HepG2 (cell line): ENCODE measurements around the gene FCRLA. TPM values are rescaled to one million over a fixed set of nuclear protein-coding genes. Genes with fewer than 3 reads are reported as not detected.

ENCODE experiments used
- CBX5 ChIP-seq: sonication (generic); formaldehyde crosslinking; IDR thresholded peaks from 2 replicates; pipeline ENCODE4 v1.4.0; 2020; ENCODE audit warnings: missing genetic modification reagents, borderline replicate concordance
- ETV6 ChIP-seq: sonication (generic); formaldehyde crosslinking; conservative IDR thresholded peaks from 2 replicates; pipeline ENCODE4 v1.4.0; 2020; ENCODE audit warnings: missing genetic modification reagents
- KLF9 ChIP-seq: IDR thresholded peaks from 2 replicates; pipeline ENCODE4 v1.6.1; 2016; ENCODE audit warnings: low read depth
- MAF1 ChIP-seq: sonication (generic); formaldehyde crosslinking; IDR thresholded peaks from 2 replicates; pipeline ENCODE4 v1.5.0; 2020; ENCODE audit warnings: missing genetic modification reagents, borderline replicate concordance
- NCOR1 ChIP-seq: fragments of 200-600 bp; sonication (generic); IDR thresholded peaks from 2 replicates; pipeline ENCODE4 v1.7.0; 2017; ENCODE audit warnings: antibody characterized with exemption, low read length, borderline replicate concordance
- RBM22 ChIP-seq: fragments of 200-400 bp; formaldehyde crosslinking; optimal IDR thresholded peaks from 2 replicates; pipeline ENCODE3; 2017; ENCODE audit warnings: mild to moderate bottlenecking, low read length, moderate library complexity
- SAFB2 ChIP-seq: sonication (generic); formaldehyde crosslinking; IDR thresholded peaks from 2 replicates; pipeline ENCODE4 v1.5.1; 2020; ENCODE audit warnings: missing genetic modification reagents, low read depth, mild to moderate bottlenecking, borderline replicate concordance
- SP140L ChIP-seq: sonication (generic); formaldehyde crosslinking; IDR thresholded peaks from 2 replicates; pipeline ENCODE4 v1.4.0; 2020; ENCODE audit warnings: missing genetic modification reagents, borderline replicate concordance
- ZFP82 ChIP-seq: sonication (generic); formaldehyde crosslinking; IDR thresholded peaks from 2 replicates; pipeline ENCODE4 v1.5.1; 2020; ENCODE audit warnings: mild to moderate bottlenecking, missing genetic modification reagents, borderline replicate concordance
- ZMYM2 ChIP-seq: sonication (generic); formaldehyde crosslinking; IDR thresholded peaks from 2 replicates; pipeline ENCODE4 v1.8.0; 2022; ENCODE audit warnings: mild to moderate bottlenecking, missing genetic modification reagents
- ZNF136 ChIP-seq: sonication (generic); formaldehyde crosslinking; IDR thresholded peaks from 2 replicates; pipeline ENCODE4 v1.8.1; 2022; ENCODE audit warnings: low read depth, mild to moderate bottlenecking, moderate library complexity, missing genetic modification reagents
- ZNF24 ChIP-seq: fragments of 450-650 bp; IDR thresholded peaks from 2 replicates; pipeline ENCODE4 v1.6.1; 2017; ENCODE audit warnings: antibody characterized with exemption, mild to moderate bottlenecking
- ZNF607 ChIP-seq: sonication (generic); formaldehyde crosslinking; IDR thresholded peaks from 2 replicates; pipeline ENCODE4 v1.5.1; 2020; ENCODE audit warnings: missing genetic modification reagents, mild to moderate bottlenecking, borderline replicate concordance
- ZNF776 ChIP-seq: sonication (generic); formaldehyde crosslinking; IDR thresholded peaks from 2 replicates; pipeline ENCODE4 v1.4.0; 2020; ENCODE audit warnings: mild to moderate bottlenecking, missing genetic modification reagents
- ZSCAN30 ChIP-seq: sonication (generic); formaldehyde crosslinking; IDR thresholded peaks from 2 replicates; pipeline ENCODE4 v1.5.0; 2020; ENCODE audit warnings: mild to moderate bottlenecking, missing genetic modification reagents
- polyA plus RNA-seq, 8 experiments: library from polyadenylated mRNA; depleted of rRNA in 3 of 8; stranded (reverse) in 7 of 8; unstranded in 1 of 8; fragments of >200 nt; fragmentation: Illumina TruSeq in 4 of 8; extraction: Trizol in 4 of 8; gene quantifications; 2 replicates each; pipeline versions ENCODE4 v1.2.1 to v1.2.3, GENCODE V29; 2011 to 2016; ENCODE audit warnings: low read depth in 4 of 8, missing spikeins in 1 of 8, mixed read lengths in 1 of 8; ENCODE audit not compliant: insufficient read depth in 1 of 8
- total RNA-seq, 5 experiments: library from RNA; depleted of rRNA; stranded (reverse); fragments of >200 nt; fragmentation: Illumina TruSeq; extraction: Trizol; gene quantifications; 2 replicates each; pipeline ENCODE4 v1.2.3, GENCODE V29; 2016; ENCODE audit warnings: low read depth in 1 of 5
- TF ChIP-seq, protein P1 (sequence below): sonication (generic); formaldehyde crosslinking; IDR thresholded peaks from 2 replicates; pipeline ENCODE4 v1.8.1; 2023; ENCODE audit warnings: mild to moderate bottlenecking, inconsistent platforms, moderate library complexity, missing genetic modification reagents, borderline replicate concordance
- TF ChIP-seq, protein P2 (sequence below): sonication (generic); formaldehyde crosslinking; IDR thresholded peaks from 2 replicates; pipeline ENCODE4 v1.8.0; 2022; ENCODE audit warnings: mild to moderate bottlenecking, missing genetic modification reagents
- TF ChIP-seq, protein P3 (sequence below): sonication (generic); formaldehyde crosslinking; IDR thresholded peaks from 2 replicates; pipeline ENCODE4 v1.4.0; 2020; ENCODE audit warnings: missing genetic modification reagents, low read depth, mild to moderate bottlenecking, borderline replicate concordance
- TF ChIP-seq, protein P4 (sequence below): sonication (generic); formaldehyde crosslinking; IDR thresholded peaks from 2 replicates; pipeline ENCODE4 v1.4.0; 2020; ENCODE audit warnings: missing genetic modification reagents

The FCRLA gene
- total and polyA plus RNA-seq, 2 of the 13 experiments (the other 11 are each of a cell fraction or from before 2014, with no cell fraction given): not detected

DNA sequence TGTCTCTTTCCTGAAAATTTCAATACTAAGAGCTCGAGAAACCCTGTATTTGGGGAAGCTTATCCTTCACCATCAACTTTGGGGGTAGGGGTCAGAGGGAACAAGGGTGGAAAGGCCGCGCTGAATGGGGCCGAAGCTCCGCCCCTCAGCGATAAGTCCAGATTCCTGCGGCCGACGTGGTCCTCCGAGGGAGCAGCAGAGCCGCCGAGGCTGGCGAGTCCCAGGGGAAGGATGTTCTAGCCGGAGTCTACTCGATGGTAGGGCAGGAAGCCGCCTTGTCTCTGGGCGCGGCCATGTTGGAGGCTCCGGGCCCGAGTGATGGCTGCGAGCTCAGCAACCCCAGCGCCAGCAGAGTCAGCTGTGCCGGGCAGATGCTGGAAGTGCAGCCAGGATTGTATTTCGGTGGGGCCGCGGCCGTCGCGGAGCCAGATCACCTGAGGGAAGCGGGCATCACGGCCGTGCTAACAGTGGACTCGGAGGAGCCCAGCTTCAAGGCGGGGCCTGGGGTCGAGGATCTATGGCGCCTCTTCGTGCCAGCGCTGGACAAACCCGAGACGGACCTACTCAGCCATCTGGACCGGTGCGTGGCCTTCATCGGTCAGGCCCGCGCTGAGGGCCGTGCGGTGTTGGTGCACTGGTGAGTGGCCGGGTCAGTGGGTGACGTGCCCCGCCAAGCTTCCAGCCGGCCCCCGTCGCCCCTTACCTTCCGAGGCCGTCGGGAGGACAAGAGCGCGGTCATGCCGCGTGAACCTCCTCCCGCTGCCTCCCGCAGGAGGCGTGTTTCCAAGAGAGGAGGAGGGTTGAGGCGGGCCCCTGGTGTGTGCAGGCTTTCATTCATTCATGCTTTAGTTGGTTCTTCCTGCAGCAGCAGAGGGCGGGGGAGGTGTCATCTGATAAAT is 42.7 kb downstream of the FCRLA start, which contains the start of gene DUSP12 (continued):
- no peak for TF ChIP-seq ZSCAN30 (CRISPR knock-in tag)
- TF ChIP-seq ZNF136 (CRISPR knock-in tag): no peak
- TF ChIP-seq, protein P1, sequence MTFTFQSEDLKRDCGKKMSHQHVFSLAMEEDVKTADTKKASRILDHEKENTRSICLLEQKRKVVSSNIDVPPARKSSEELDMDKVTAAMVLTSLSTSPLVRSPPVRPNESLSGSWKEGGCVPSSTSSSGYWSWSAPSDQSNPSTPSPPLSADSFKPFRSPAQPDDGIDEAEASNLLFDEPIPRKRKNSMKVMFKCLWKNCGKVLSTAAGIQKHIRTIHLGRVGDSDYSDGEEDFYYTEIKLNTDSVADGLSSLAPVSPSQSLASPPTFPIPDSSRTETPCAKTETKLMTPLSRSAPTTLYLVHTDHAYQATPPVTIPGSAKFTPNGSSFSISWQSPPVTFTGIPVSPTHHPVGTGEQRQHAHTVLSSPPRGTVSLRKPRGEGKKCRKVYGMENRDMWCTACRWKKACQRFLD (CRISPR knock-in tag): no peak; the same call in 1 of the 2 replicates
- no peak for TF ChIP-seq SP140L (CRISPR knock-in tag)
- no peak for TF ChIP-seq NCOR1
- no peak for TF ChIP-seq ZMYM2 (CRISPR knock-in tag)
- TF ChIP-seq, protein P2, sequence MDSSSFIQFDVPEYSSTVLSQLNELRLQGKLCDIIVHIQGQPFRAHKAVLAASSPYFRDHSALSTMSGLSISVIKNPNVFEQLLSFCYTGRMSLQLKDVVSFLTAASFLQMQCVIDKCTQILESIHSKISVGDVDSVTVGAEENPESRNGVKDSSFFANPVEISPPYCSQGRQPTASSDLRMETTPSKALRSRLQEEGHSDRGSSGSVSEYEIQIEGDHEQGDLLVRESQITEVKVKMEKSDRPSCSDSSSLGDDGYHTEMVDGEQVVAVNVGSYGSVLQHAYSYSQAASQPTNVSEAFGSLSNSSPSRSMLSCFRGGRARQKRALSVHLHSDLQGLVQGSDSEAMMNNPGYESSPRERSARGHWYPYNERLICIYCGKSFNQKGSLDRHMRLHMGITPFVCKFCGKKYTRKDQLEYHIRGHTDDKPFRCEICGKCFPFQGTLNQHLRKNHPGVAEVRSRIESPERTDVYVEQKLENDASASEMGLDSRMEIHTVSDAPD (CRISPR knock-in tag): no peak
- peak; percentile 91; the same call in 1 of the 2 replicates for TF ChIP-seq SAFB2 (CRISPR knock-in tag)
- 0 out of 2 replicates have a peak, but pooled peaks have one; percentile 64 for TF ChIP-seq KLF9
- no peak for TF ChIP-seq ZNF24
- TF ChIP-seq RBM22: no peak
- peak; percentile 63; the same call in 1 of the 2 replicates for TF ChIP-seq CBX5
- TF ChIP-seq ETV6 (CRISPR knock-in tag): peak; percentile 38; the same call in 1 of the 2 replicates
- TF ChIP-seq, protein P3, sequence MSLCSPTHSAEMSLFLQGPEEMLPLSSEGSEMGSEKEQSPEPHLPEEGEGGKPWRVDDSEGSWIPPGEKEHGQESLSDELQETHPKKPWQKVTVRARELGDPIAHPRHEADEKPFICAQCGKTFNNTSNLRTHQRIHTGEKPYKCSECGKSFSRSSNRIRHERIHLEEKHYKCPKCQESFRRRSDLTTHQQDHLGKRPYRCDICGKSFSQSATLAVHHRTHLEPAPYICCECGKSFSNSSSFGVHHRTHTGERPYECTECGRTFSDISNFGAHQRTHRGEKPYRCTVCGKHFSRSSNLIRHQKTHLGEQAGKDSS (CRISPR knock-in tag): peak; percentile 35; the same call in 1 of the 2 replicates
- peak; percentile 80; the same call in 1 of the 2 replicates for TF ChIP-seq ZFP82 (CRISPR knock-in tag)
- TF ChIP-seq ZNF776 (CRISPR knock-in tag): peak; percentile 78
- no peak for TF ChIP-seq MAF1
- TF ChIP-seq, protein P4, sequence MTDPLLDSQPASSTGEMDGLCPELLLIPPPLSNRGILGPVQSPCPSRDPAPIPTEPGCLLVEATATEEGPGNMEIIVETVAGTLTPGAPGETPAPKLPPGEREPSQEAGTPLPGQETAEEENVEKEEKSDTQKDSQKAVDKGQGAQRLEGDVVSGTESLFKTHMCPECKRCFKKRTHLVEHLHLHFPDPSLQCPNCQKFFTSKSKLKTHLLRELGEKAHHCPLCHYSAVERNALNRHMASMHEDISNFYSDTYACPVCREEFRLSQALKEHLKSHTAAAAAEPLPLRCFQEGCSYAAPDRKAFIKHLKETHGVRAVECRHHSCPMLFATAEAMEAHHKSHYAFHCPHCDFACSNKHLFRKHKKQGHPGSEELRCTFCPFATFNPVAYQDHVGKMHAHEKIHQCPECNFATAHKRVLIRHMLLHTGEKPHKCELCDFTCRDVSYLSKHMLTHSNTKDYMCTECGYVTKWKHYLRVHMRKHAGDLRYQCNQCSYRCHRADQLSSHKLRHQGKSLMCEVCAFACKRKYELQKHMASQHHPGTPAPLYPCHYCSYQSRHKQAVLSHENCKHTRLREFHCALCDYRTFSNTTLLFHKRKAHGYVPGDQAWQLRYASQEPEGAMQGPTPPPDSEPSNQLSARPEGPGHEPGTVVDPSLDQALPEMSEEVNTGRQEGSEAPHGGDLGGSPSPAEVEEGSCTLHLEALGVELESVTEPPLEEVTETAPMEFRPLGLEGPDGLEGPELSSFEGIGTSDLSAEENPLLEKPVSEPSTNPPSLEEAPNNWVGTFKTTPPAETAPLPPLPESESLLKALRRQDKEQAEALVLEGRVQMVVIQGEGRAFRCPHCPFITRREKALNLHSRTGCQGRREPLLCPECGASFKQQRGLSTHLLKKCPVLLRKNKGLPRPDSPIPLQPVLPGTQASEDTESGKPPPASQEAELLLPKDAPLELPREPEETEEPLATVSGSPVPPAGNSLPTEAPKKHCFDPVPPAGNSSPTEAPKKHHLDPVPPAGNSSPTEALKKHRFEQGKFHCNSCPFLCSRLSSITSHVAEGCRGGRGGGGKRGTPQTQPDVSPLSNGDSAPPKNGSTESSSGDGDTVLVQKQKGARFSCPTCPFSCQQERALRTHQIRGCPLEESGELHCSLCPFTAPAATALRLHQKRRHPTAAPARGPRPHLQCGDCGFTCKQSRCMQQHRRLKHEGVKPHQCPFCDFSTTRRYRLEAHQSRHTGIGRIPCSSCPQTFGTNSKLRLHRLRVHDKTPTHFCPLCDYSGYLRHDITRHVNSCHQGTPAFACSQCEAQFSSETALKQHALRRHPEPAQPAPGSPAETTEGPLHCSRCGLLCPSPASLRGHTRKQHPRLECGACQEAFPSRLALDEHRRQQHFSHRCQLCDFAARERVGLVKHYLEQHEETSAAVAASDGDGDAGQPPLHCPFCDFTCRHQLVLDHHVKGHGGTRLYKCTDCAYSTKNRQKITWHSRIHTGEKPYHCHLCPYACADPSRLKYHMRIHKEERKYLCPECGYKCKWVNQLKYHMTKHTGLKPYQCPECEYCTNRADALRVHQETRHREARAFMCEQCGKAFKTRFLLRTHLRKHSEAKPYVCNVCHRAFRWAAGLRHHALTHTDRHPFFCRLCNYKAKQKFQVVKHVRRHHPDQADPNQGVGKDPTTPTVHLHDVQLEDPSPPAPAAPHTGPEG: 0 out of 2 replicates have a peak, but pooled peaks have one; percentile 25
- TF ChIP-seq ZNF607 (CRISPR knock-in tag): peak; percentile 59; the same call in 1 of the 2 replicates
